Activated CD4-positive, alpha-beta T cell treated with anti-CD3 and anti-CD28 coated beads for 1 hour (primary cell): ENCODE data around the gene TPH2.

Experiments used
- DNase-seq: peaks from one replicate; pipeline ENCODE4 v3.0.0-alpha.2; 2020

TPH2 gene

GRCh38 chr12:71938728-71939385 lies at the start of gene TPH2:
Gene TPH2 (plus strand): TSS chr12:71938845. CDS start chr12:71938987, 142 bp downstream.
- no peak for DNase-seq

- DNase-seq = no peak
Measured at GRCh38 chr12:71890475-71890874, 48.2 kb upstream of the TPH2 start.

- DNase-seq = no peak
Measured at GRCh38 chr12:71892059-71892458, 46.6 kb upstream of the TPH2 start.

- no peak for DNase-seq
Measured at GRCh38 chr12:71896205-71896882, 42.3 kb upstream of the TPH2 start.

- DNase-seq = no peak
Measured at GRCh38 chr12:71900091-71900490, 38.6 kb upstream of the TPH2 start.

- no peak for DNase-seq
Measured at GRCh38 chr12:71904629-71905028, 34.0 kb upstream of the TPH2 start.

GRCh38 chr12:71935594-71935993 lies 3.1 kb upstream of the TPH2 start:
- DNase-seq = no peak

GRCh38 chr12:71940068-71940467 lies 1.4 kb downstream of the TPH2 start:
- DNase-seq = no peak

- no peak for DNase-seq
Measured at GRCh38 chr12:71941174-71941573, 2.5 kb downstream of the TPH2 start.

GRCh38 chr12:71942259-71942658 lies 3.6 kb downstream of the TPH2 start:
- no peak for DNase-seq

GRCh38 chr12:71942703-71943102 lies 4.1 kb downstream of the TPH2 start:
- DNase-seq = no peak

GRCh38 chr12:71945121-71945520 lies 6.5 kb downstream of the TPH2 start:
- DNase-seq = no peak

GRCh38 chr12:71945883-71946282 lies 7.2 kb downstream of the TPH2 start:
- no peak for DNase-seq

GRCh38 chr12:71947645-71948105 lies 9.0 kb downstream of the TPH2 start:
- no peak for DNase-seq

GRCh38 chr12:71948390-71948789 lies 9.7 kb downstream of the TPH2 start:
- no peak for DNase-seq

- DNase-seq = no peak
Measured at GRCh38 chr12:71949646-71950045, 11.0 kb downstream of the TPH2 start.

- DNase-seq = no peak
Measured at GRCh38 chr12:71950404-71950803, 11.8 kb downstream of the TPH2 start.

- no peak for DNase-seq
Measured at GRCh38 chr12:71950819-71951218, 12.2 kb downstream of the TPH2 start.

GRCh38 chr12:71954083-71954778 lies 15.6 kb downstream of the TPH2 start:
- DNase-seq = no peak

- DNase-seq = no peak
Measured at GRCh38 chr12:71954861-71955260, 16.2 kb downstream of the TPH2 start.

- DNase-seq = no peak
Measured at GRCh38 chr12:71955970-71956369, 17.3 kb downstream of the TPH2 start.

GRCh38 chr12:71958056-71958455 lies 19.4 kb downstream of the TPH2 start:
- DNase-seq = no peak

- DNase-seq = no peak
Measured at GRCh38 chr12:71958457-71958856, 19.8 kb downstream of the TPH2 start.

GRCh38 chr12:71958993-71959578 lies 20.4 kb downstream of the TPH2 start:
- no peak for DNase-seq
